Measurements from ENCODE around the gene VAX1.

- TF ChIP-seq GABPA (IDR thresholded peaks at IDR 0.05; ENCODE audit: low read depth) (no peak), EP300 (IDR thresholded peaks at IDR 0.05; ENCODE audit: borderline replicate concordance in 1 of 2, low read depth in 1 of 2, low read length in 1 of 2) (no peak), YY1 (IDR thresholded peaks at IDR 0.05; ENCODE audit: low read depth) (no peak), GATA2 (CRISPR knock-in tag; IDR thresholded peaks at IDR 0.05) (no peak)
- TF ChIP-seq, protein P1, sequence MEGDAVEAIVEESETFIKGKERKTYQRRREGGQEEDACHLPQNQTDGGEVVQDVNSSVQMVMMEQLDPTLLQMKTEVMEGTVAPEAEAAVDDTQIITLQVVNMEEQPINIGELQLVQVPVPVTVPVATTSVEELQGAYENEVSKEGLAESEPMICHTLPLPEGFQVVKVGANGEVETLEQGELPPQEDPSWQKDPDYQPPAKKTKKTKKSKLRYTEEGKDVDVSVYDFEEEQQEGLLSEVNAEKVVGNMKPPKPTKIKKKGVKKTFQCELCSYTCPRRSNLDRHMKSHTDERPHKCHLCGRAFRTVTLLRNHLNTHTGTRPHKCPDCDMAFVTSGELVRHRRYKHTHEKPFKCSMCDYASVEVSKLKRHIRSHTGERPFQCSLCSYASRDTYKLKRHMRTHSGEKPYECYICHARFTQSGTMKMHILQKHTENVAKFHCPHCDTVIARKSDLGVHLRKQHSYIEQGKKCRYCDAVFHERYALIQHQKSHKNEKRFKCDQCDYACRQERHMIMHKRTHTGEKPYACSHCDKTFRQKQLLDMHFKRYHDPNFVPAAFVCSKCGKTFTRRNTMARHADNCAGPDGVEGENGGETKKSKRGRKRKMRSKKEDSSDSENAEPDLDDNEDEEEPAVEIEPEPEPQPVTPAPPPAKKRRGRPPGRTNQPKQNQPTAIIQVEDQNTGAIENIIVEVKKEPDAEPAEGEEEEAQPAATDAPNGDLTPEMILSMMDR (IDR thresholded peaks at IDR 0.05): no peak
- TF ChIP-seq, protein P2, sequence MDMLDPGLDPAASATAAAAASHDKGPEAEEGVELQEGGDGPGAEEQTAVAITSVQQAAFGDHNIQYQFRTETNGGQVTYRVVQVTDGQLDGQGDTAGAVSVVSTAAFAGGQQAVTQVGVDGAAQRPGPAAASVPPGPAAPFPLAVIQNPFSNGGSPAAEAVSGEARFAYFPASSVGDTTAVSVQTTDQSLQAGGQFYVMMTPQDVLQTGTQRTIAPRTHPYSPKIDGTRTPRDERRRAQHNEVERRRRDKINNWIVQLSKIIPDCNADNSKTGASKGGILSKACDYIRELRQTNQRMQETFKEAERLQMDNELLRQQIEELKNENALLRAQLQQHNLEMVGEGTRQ (IDR thresholded peaks at IDR 0.05; ENCODE audit: borderline replicate concordance, low read depth, low read length): no peak
Observed at GRCh38 chr10:117126034-117126433, 12.0 kb downstream of the VAX1 start.

All from SK-N-SH (cell line).